Naive B cell (primary cell): ENCODE measurements around the gene GBX1. TPM values are rescaled to one million over a fixed set of nuclear protein-coding genes. Genes with fewer than 3 reads are reported as not detected.
A peak's percentile ranks its signal among the peaks of the same experiment; 100 is the strongest.

Experiments used
- ATAC-seq, 2 donors: fragments of 150-1000 bp; cut with Tn5 transposase; 2 replicates each; pipeline ENCODE4 v1.10.0; 2021; ENCODE audit warnings: low read depth in 2 of 2, mild to moderate bottlenecking in 2 of 2, moderate library complexity in 2 of 2
- DNase-seq: peaks from one replicate; pipeline ENCODE4 v3.0.0; 2022
- H3K27ac Mint-ChIP-seq, 6 donors: one replicate each; pipeline ENCODE4 v1.8.0; 2020 to 2022; ENCODE audit warnings: mild to moderate bottlenecking in 6 of 6, mixed read lengths in 6 of 6, moderate library complexity in 5 of 6, inconsistent platforms in 2 of 6
- H3K27me3 Mint-ChIP-seq, 3 donors: one replicate each; pipeline ENCODE4 v1.8.0; 2021 to 2022; ENCODE audit warnings: mixed read lengths in 3 of 3, mild to moderate bottlenecking in 1 of 3
- H3K36me3 Mint-ChIP-seq, 2 donors: one replicate each; pipeline ENCODE4 v1.8.0; 2020 to 2022; ENCODE audit warnings: mixed read lengths in 2 of 2, inconsistent platforms in 1 of 2, mild to moderate bottlenecking in 1 of 2
- H3K4me1 Mint-ChIP-seq, 3 donors: one replicate each; pipeline ENCODE4 v1.8.0; 2020 to 2022; ENCODE audit warnings: mixed read lengths in 3 of 3, inconsistent platforms in 1 of 3, mild to moderate bottlenecking in 1 of 3, moderate library complexity in 1 of 3
- H3K4me3 Mint-ChIP-seq, 8 donors: one replicate each; pipeline ENCODE4 v1.8.0; 2020 to 2022; ENCODE audit warnings: mild to moderate bottlenecking in 8 of 8, mixed read lengths in 8 of 8, moderate library complexity in 8 of 8, inconsistent platforms in 2 of 8
- H3K9me3 Mint-ChIP-seq, 7 donors: one replicate each; pipeline ENCODE4 v1.8.0; 2020 to 2022; ENCODE audit warnings: mixed read lengths in 7 of 7, mild to moderate bottlenecking in 5 of 7, inconsistent platforms in 2 of 7, moderate library complexity in 1 of 7
- polyA plus RNA-seq, 6 donors: library from polyadenylated mRNA; unstranded; fragments of 300-500 nt; fragmentation: Illumina TruSeq; gene quantifications; one replicate each; pipeline ENCODE4 v1.2.3, GENCODE V29; 2021; ENCODE audit warnings: low read depth in 6 of 6

The GBX1 gene
- polyA plus RNA-seq, 6 donors from 2014 or later, result not detected

DNA sequence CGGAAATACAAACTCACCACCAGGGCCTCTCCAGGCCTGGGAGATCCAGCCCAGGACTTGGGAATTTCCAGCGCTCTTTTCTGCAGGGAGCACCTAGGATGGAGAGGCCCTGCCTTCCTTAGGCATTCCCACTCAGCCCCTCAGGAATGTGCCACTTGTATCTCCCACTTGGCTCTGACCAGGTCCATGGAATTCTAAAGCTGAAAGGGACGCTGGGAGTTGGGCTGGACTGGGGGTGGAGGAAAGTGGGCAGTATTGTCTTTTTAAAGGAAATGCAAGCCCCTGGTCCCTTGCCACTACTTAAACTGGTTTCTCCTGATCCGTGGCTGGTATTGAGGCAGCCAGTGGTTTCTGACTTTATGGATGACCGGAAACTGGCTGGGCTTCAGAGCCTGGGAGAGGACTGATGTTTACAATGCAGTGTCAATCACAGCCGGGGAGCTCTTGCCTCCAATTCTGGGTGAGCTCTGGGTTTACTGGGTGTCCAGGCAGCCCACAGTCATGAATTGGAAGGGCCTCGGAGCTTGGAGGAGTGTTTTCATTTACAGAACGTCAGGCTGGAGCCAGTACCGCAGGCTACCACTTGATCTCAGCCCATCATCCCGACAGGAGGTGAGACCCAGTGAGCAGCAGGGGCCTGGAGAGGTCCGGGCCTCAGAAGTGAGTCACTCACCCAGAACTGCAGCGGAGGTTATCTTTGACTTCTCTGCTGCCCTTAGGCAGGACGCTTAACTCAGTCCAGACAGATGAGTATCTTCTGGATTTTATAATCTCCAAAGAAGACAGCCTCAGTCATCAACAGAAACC, 53.9 kb downstream of the GBX1 start:
- no peak for ATAC-seq
- no peaks in the 10 kb centered on the region for H3K36me3 Mint-ChIP-seq
- H3K9me3 Mint-ChIP-seq, result no peaks in the 10 kb centered on the region
- DNase-seq, result no peak
- peak overlapping the region in 7 of 8 donors; percentile 3 to 77 (median 47) for H3K4me3 Mint-ChIP-seq
- H3K27me3 Mint-ChIP-seq, result peaks cover 15 to 60% (median 41%) of the 10 kb centered on the region in 3 donors
- no peak overlapping the region for H3K27ac Mint-ChIP-seq
- peaks cover 0 to 7% (median 0%) of the 10 kb centered on the region in 3 donors for H3K4me1 Mint-ChIP-seq

DNA sequence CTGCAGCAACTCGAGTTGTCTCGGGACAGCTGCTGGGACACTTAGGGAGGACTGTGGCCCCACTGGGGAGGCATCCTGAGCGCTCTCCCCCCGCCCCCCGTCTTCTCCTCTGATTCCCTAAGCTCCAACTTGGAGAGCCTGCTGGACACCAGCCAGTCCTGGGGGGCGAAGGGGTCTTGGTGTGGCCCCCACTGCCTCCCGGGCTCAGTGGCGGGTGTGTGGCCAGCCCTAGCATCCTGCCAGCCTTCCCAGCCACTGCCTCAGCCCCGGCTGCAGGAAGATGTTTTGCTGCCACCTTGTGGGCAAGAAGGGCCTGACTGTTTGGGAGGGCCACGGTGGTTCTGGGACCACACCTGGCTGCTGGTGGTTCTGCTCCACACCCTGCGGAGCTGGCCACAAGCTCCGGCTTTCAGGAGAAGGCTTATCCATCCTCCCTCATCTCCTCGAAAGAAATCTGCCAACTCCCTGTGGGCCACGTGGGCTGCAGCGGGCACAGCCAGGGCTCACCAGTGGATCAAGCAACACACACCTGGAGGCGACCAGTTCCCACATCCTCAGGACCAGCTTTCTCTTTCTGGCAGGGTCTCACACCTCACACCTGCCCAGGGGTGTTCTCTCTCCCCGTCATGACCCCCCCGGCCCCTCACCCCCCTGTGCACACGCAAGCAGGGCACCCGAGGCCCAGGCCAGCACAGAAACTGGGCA, 56.4 kb downstream of the GBX1 start:
- no peaks in the 10 kb centered on the region for H3K36me3 Mint-ChIP-seq
- H3K27ac Mint-ChIP-seq, result no peak overlapping the region
- H3K9me3 Mint-ChIP-seq, result no peaks in the 10 kb centered on the region
- peaks cover 0 to 7% (median 0%) of the 10 kb centered on the region in 3 donors for H3K4me1 Mint-ChIP-seq
- peaks cover 12 to 43% (median 30%) of the 10 kb centered on the region in 3 donors for H3K27me3 Mint-ChIP-seq
- DNase-seq (peak; percentile 63), ATAC-seq (peak; percentile 88 to 90)
- no peak overlapping the region for H3K4me3 Mint-ChIP-seq

- peaks cover 12 to 38% (median 23%) of the 10 kb centered on the region in 3 donors for H3K27me3 Mint-ChIP-seq
- ATAC-seq (no peak), DNase-seq (no peak)
- no peaks in the 10 kb centered on the region for H3K36me3 Mint-ChIP-seq
- no peaks in the 10 kb centered on the region for H3K9me3 Mint-ChIP-seq
- no peak overlapping the region for H3K4me3 Mint-ChIP-seq
- H3K4me1 Mint-ChIP-seq, result peaks cover 0 to 2% (median 0%) of the 10 kb centered on the region in 3 donors
- no peak overlapping the region for H3K27ac Mint-ChIP-seq
Measured at GRCh38 chr7:151110236-151110940, 57.1 kb downstream of the GBX1 start.

GRCh38 chr7:151109094-151110048, 58.1 kb downstream of the GBX1 start:
- H3K27ac Mint-ChIP-seq, result no peak overlapping the region
- DNase-seq, result no peak
- ATAC-seq, result no peak

GRCh38 chr7:151107882-151108281, 59.6 kb downstream of the GBX1 start:
- DNase-seq (no peak), ATAC-seq (no peak)
- Mint-ChIP-seq H3K4me3 (no peak overlapping the region), H3K27ac (no peak overlapping the region), H3K27me3 (peaks cover 11 to 46% (median 31%) of the 10 kb centered on the region in 3 donors), H3K36me3 (no peaks in the 10 kb centered on the region), H3K4me1 (no peaks in the 10 kb centered on the region), H3K9me3 (no peaks in the 10 kb centered on the region)

More at GRCh38 chr7:151109094-151110048, 58.1 kb downstream of the GBX1 start:
- Mint-ChIP-seq H3K4me1 (peaks cover 0 to 2% (median 0%) of the 10 kb centered on the region in 3 donors), H3K9me3 (no peaks in the 10 kb centered on the region), H3K4me3 (no peak overlapping the region), H3K27me3 (peaks cover 17 to 43% (median 29%) of the 10 kb centered on the region in 3 donors), H3K36me3 (no peaks in the 10 kb centered on the region)

DNA sequence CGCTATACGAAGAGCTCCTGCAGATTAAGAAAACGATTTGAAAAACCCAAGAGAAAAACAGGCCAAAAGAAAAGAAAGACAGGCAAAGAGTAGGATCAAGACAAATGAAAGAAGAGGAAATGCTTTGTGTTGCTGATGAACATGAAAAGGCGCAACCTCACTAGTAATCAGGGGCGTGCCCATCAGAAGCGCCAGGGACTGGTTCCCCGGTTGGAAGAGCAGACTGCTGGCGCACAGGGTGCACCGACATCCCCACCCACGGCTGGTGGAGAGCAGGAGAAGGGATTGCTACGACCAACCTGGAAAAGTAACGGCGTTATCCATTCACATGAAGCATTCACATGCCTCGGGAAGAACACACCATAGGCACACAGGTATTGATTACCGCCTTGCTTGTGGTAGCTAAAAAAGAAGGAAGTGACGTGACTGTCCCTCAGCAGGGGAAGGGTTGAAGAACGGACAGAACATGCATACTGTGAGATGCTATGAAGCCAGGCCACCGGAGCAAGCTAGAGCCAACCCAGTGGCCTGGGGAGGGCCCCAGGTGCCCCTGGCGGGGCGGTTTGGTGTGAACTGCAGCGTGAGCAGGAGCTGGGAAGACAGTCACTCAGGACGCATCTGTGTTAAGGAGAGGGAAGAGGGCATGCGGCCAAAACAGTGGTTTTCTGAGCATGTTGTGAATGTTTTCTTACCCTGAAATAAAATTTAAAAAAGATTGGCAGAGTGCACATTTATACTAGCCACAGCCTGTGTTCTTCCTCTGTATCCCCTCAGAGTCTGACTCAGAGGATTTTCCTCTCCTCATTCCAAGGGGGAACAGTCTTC, 62.9 kb downstream of the GBX1 start:
- peak overlapping the region in 2 of 6 donors; percentile 23 to 68 for H3K27ac Mint-ChIP-seq
- no peaks in the 10 kb centered on the region for H3K4me1 Mint-ChIP-seq
- no peak overlapping the region for H3K4me3 Mint-ChIP-seq
- H3K27me3 Mint-ChIP-seq, result peaks cover 9 to 24% (median 11%) of the 10 kb centered on the region in 3 donors
- H3K9me3 Mint-ChIP-seq, result no peaks in the 10 kb centered on the region
- no peak for ATAC-seq
- no peak for DNase-seq
- no peaks in the 10 kb centered on the region for H3K36me3 Mint-ChIP-seq

DNA sequence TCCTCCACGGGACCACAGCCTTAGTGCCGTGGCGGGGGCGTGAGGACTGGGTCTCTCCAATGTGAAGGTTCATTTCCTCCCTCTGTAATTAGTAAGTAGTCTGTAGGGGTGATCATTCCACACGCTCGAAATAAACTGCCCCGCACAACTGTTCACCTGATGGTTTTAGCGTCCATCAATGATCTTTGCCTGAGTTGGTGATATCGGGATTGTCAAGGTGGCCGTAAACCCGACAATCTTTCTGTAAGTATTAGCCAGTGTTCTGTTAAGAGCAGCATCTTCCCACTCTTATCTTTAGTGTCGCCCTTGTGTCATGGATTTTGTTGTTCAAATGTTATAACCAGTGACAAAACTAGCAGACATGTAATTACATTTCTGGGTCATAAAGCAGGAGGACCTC, 63.5 kb downstream of the GBX1 start:
- no peaks in the 10 kb centered on the region for H3K9me3 Mint-ChIP-seq
- ATAC-seq, result no peak
- H3K27me3 Mint-ChIP-seq, result peaks cover 9 to 18% (median 11%) of the 10 kb centered on the region in 3 donors
- H3K4me1 Mint-ChIP-seq, result no peaks in the 10 kb centered on the region
- no peak overlapping the region for H3K4me3 Mint-ChIP-seq
- peak overlapping the region in 2 of 6 donors; percentile 4 to 6 for H3K27ac Mint-ChIP-seq
- H3K36me3 Mint-ChIP-seq, result no peaks in the 10 kb centered on the region
- DNase-seq, result no peak

DNA sequence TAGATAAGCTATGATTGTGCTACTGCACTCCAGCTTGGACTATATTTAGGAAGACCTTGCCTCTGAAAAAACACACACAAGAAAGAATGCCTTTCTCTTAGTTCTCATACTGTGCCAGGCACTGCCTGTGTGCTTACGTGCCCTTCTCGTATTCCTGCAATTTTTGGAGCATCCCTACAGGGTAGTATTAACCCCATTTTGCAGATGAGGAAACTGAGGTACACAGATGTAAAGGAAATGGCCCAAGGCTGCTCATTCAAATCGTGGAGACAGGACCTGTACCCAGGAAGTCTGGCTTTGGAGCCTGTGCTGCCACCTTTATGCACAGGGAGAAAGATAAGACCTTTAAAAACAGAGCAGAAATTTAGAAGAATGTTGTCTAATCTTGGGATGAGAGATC, 64.5 kb downstream of the GBX1 start:
- Mint-ChIP-seq H3K36me3 (no peaks in the 10 kb centered on the region), H3K4me3 (no peak overlapping the region), H3K4me1 (no peaks in the 10 kb centered on the region), H3K27ac (no peak overlapping the region), H3K9me3 (no peaks in the 10 kb centered on the region), H3K27me3 (peaks cover 9 to 18% (median 11%) of the 10 kb centered on the region in 3 donors)
- ATAC-seq, result no peak
- no peak for DNase-seq

DNA sequence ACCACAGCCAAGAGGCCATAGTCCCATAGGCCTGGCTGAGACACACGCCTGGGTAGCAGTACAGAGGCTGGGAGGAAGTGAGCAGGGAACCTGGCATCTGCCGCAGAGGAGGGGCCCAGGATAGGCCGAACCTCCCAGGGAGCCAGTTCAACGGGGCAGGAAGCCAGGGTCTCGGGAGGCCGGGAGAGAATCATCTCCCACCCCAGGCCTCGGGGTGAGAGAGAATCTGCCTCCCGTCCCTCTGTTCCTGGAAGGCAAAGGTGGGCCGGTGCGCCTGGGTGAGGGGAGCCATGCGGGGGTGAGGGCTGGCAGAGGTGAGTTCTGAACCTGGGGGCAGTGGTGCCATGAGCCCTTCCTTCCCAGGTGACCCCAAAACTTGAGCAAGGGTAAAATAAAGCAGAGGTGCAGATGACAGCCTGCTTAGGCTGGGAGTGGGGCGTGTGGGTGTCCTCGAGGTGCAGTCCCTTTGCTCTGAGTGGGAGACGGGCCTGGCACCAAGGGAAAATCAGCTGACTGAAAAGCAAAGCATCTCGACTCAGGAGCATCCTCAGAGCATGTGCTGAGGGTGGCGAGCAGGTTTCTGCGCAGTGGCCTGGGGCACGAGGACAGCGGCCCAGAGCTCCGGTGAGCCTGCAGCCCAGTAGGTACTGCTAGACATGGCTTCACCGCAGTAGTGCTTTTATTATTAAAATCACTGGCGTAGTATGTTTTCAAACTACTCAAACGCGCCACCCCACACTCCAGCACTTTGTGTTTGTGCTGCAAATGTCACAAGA, 65.7 kb downstream of the GBX1 start:
- H3K9me3 Mint-ChIP-seq, result no peaks in the 10 kb centered on the region
- ATAC-seq (no peak), DNase-seq (no peak)
- H3K27ac Mint-ChIP-seq, result no peak overlapping the region
- no peaks in the 10 kb centered on the region for H3K4me1 Mint-ChIP-seq
- no peak overlapping the region for H3K4me3 Mint-ChIP-seq
- peaks cover 9 to 18% (median 11%) of the 10 kb centered on the region in 3 donors for H3K27me3 Mint-ChIP-seq
- no peaks in the 10 kb centered on the region for H3K36me3 Mint-ChIP-seq

GRCh38 chr7:151100921-151101320, 66.6 kb downstream of the GBX1 start:
- Mint-ChIP-seq H3K36me3 (no peaks in the 10 kb centered on the region), H3K27ac (no peak overlapping the region), H3K27me3 (peaks cover 9 to 18% (median 11%) of the 10 kb centered on the region in 3 donors), H3K4me1 (no peaks in the 10 kb centered on the region), H3K9me3 (no peaks in the 10 kb centered on the region), H3K4me3 (no peak overlapping the region)
- ATAC-seq (no peak), DNase-seq (no peak)

GRCh38 chr7:151099486-151100211, 67.8 kb downstream of the GBX1 start:
- Mint-ChIP-seq H3K4me3 (no peak overlapping the region), H3K4me1 (no peaks in the 10 kb centered on the region), H3K27ac (no peak overlapping the region), H3K9me3 (no peaks in the 10 kb centered on the region), H3K36me3 (no peaks in the 10 kb centered on the region), H3K27me3 (peaks cover 8 to 20% (median 8%) of the 10 kb centered on the region in 3 donors)
- no peak for DNase-seq
- no peak for ATAC-seq
